Fibroblast of skin of right biceps (primary cell): Measurements from ENCODE around the gene ENTPD2.
"Not testable (repeated sequence)": the region's sequence is repeated elsewhere in the genome, so short reads cannot be mapped to it uniquely, and the experiment has no call there.

Experiments
- DNase-seq: peaks from one replicate; pipeline ENCODE4 v3.0.0-alpha.2; 2013

Gene ENTPD2

GRCh38 chr9:137012694-137013570, 40.9 kb downstream of the ENTPD2 start:
- no peak for DNase-seq

DNA sequence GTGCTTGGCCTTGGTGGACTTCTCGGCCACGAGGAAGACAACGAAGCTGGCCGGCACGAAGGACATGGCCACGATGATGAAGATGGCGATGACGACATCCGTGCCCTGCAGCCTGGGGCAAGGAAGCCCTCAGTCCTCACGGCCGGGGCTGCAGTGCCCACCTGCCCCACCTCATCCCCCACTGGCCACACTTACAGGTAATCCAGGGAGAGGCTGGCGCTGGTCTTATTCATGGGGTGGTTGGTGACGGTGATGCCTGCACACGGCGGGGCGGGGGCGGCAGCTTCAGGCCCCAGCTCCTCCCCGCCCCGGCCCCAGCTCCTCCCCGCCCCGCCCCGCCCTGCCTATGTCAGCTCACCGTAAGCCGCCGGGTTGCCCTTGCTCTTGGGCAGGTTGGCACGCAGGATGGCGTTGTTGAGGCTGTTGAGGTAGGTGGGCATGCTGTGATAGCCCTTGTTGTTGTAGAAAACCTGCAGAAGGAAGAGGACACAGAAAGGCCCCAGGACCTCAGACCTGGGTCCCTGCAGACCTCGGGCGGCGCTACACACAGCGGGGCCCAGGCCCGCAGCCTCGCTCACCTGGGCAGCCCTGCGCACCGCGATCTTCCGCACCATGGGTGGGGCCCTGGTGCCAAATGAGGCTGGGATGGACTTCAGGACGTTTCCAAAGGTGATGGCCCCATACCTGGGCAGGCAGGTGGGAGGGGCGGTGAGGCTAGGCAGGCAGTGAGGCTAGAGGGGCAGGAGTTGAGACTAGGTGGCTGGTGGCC, 41.8 kb downstream of the ENTPD2 start:
- no peak for DNase-seq

DNA sequence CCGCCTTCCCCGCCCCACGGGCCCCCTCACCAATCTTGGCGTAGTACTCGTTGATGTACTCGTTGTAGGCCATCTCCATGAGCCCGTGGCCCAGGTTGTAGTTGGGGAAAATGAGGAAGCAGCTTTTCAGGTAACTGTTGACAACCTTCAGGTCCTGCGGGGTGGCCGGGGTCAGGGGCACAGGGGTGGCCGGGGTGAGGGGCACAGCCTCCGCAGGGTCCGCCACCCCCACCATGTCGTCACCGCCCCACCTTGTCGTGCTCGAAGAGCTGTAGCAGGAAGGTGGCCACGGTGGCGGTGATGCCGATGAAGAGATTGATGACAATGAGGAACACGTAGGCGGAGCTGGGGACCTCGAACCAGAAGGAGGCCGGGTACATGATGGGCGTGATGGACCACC, 42.7 kb downstream of the ENTPD2 start:
- no peak for DNase-seq

DNA sequence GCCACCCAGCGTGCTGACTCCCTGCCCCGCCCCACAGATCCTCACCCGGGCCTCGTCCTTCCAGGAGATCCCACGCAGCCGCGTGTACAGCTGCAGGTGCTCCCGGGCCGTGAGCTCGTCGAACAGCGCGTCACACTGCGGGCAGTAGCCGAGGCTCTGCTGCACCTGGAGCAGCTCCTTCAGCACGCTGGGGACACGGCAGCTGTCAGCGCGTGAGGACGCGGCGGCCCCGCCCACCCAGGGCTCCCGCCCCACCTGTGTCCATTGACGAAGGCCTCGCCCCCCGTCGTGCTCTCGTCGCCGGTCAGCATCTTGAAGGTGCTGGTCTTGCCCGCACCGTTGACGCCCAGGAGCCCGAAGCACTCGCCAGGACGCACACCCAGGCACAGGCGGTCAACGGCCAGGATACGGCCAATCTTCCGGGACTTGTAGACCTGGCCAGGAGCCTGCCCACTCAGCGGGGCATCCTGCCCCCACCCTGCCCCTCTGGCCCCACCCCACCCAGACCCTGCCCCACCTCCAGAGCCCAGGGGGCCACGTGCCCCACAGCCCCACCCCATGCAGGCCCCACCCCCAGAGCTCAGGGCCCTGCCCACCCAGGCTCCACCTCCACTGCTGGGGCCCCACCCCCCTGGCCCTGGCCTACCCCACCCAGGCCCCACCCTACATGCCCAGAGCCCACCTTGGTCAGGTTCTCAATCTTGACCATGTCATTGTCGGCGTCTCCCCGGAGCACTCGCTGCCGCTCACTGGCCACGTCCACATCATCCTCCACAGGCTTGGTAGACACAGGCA, 43.7 kb downstream of the ENTPD2 start:
- DNase-seq: no peak

GRCh38 chr9:137009217-137009616, 44.6 kb downstream of the ENTPD2 start:
- no peak for DNase-seq

DNA sequence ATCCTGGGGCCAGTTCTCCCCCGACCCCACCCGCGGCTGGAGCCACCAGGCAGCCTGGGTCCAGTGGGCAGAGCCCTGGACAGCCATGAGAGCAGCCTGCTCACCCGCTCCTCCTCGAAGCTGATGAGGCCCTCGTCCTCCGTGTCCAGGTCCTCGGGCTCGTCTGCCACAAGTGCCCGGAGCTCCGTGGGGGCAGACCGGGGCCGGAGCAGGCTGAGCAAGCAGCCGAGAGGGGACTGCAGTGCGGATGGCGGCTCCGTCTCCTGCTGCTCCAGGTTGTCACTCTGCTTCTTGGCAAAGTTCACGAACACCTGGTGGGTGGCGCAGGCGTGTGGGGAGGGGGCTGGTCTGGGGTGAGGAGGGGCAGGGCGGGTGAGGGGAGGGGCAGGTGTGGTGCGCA, 45.5 kb downstream of the ENTPD2 start:
- DNase-seq: no peak

DNA sequence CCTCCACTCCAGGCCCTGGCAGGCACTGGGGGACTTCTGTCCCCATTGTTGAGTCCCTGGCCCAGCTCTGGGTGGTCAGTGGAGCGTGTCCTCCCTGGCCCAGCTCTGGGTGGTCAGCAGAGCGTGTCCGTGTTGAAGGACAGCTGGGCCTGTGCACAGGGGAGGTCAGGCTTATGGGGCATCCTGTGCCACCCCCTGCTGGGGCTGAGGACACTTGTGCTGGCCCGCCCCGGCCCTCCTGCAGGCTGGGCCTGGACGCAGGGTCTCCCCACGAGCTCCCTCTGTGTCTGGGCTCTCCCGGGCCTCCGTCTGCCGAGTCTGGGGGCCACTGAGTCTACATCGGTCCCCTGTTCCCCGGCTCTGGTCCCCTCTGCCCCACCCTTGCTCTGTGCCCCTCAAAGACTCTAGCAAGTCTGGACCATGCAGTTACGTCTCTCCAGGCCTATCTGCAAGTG, 46.0 kb downstream of the ENTPD2 start:
- DNase-seq: no peak

- no peak for DNase-seq
Measured at GRCh38 chr9:137007108-137007815, 46.6 kb downstream of the ENTPD2 start.

DNA sequence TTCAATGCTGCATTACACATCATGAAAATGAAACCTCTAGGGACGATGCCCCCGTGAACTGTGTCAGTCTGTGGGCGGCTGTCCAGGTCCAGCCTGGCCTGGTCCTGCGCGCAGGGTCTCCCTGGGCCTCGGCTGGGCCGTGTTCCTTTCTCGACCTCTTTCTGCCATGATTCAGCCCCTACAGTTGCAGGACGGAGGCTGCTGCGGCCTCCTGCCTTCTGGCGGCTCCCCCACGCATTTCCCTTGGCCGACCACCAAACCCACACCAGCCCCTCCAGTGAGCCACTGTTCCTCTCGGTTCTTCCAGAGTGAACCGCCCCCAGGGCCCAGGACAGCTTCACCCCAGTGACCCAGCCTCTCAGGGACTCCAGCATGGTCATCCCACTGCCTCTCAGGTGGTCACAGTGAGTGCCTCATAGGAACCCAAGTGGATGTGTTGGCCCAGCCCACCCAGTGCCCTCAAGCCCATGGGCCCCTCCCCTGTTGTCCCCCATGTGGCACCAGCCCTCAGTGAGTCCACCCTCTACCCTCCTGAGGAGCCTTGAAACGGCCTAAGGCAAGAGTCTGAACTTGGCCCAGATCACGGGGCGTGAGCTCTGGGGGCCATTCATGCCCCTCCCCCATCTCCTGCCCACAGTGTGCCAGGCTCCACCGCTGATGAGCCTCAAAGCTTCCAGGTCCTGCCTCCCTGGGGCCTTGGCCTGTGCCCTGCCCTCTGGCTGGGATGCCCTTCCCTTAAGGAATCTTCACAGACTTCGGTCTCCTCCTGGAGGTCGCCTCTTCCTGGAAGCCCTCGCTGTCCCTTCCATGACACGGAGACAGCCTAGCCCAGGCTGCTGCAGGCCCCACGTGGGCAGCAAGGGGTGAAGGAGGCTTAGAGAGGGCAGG, 47.5 kb downstream of the ENTPD2 start:
- no peak for DNase-seq

DNA sequence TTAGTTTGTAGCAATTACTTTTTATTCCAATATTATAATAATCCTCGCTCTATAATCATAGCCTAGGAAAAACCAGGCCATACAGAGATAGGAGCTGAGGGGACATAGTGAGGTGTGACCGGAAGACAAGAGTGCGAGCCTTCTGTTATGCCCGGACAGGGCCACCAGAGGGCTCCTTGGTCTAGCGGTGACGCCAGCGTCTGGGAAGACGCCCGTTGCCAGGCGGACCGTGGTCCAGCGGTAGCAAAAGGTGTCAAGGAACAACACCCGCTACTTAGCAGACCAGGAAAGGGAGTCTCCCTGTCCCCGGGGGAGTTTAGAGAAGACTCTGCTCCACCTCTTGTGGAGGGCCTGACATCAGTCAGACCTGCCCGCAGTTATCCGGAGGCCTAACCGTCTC, 49.6 kb downstream of the ENTPD2 start:
- DNase-seq: not testable (repeated sequence)

DNA sequence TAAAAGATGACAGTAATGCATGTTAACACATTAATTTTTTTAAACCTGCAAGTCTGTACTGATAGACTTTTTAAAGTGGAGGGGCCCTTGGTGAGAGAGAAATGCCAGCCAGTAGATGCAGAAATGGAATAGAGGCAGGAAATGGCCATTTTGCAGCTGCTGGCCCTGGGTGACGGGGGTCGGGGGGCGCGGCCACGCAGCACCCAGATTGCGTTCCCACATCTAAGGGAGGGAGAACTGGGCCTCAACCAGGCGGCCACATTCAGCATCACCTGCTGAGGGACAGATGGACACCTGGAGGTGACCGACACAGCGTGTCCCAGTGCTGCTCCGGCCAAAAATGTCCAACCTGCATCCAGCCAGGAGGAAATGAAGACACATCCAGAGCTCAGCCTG, 51.2 kb downstream of the ENTPD2 start:
- no peak for DNase-seq

DNA sequence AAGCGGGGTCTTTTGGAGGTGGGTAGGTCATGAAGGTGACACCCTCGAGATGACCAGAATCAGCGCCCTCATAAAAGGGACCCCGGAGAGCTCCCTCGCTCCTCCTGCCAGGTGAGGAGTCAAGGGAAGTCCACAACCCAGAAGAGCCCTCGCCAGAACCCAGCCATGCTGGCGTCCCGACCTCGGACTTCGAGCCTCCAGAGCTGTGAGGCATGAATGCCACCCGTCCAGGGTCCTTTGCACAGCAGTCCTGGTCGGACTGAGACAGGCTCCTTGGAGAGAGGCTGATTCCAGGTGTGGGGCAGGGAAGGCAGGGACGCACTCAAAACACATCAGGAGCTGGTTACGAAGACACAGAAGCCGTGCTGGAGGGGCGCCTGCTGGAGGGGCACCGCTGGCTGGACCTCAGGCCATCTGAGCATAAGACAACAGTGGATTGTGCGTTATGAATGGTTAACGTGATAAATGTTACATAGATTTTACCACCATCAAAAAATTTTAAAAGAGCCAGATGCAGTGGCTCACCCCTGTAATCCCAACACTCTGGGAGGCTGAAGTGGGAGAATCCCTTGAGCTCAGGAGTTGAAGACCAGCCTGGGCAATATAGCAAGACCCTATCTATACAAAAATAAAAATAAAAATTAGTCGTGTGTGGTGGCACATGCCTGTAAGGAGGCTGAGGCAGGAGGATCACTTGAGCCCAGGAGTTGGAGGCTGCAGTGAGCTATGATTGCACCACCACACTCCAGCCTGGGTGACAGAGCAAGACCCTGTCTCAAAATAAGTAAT, 51.8 kb downstream of the ENTPD2 start:
- no peak for DNase-seq

GRCh38 chr9:137000177-137000930, 53.5 kb downstream of the ENTPD2 start:
- peak; percentile 53 for DNase-seq
